Adrenal gland (tissue), 12 donors: ENCODE measurements around the gene CELF2. TPM values are rescaled to one million over a fixed set of nuclear protein-coding genes. Genes with fewer than 3 reads are reported as not detected.
"Not testable (repeated sequence)": the region's sequence is repeated elsewhere in the genome, so short reads cannot be mapped to it uniquely, and the experiment has no call there.

ENCODE experiments used
- DNase-seq, 7 donors: peaks; one replicate each; pipeline ENCODE4 v3.0.0-alpha.2; 2019 to 2020
- H3K27ac ChIP-seq, 5 donors: fragments of 200-600 bp; sonication (generic) in 4 of 5; 1 replicate in 3 of 5; 2 replicates in 2 of 5; pipeline versions ENCODE4 v1.5.1 to v1.8.0; 2016 to 2020; ENCODE audit warnings: mild to moderate bottlenecking in 1 of 5
- H3K27me3 ChIP-seq: fragments of 200-600 bp; 2 replicates; pipeline ENCODE4 v1.8.0; 2021
- H3K36me3 ChIP-seq, 2 donors: fragments of 200-600 bp; replicated peaks in 1 of 2; 1 replicate in 1 of 2; 2 replicates in 1 of 2; pipeline versions ENCODE4 v1.5.1 to v1.8.0; 2018 to 2022
- H3K4me1 ChIP-seq, 2 donors: fragments of 200-600 bp; replicated peaks in 1 of 2; 1 replicate in 1 of 2; 2 replicates in 1 of 2; pipeline versions ENCODE4 v1.5.1 to v1.8.0; 2018 to 2021
- H3K4me3 ChIP-seq, 4 donors: fragments of 200-600 bp; sonication (generic) in 3 of 4; one replicate each; pipeline ENCODE4 v1.5.1; 2016 to 2018
- H3K9me3 ChIP-seq, 3 donors: fragments of 200-600 bp; sonication (generic) in 1 of 3; replicated peaks in 1 of 3; 1 replicate in 2 of 3; 2 replicates in 1 of 3; pipeline versions ENCODE4 v1.5.1 to v1.8.0; 2016 to 2021
- CTCF ChIP-seq, 6 experiments: fragments of 450-650 bp in 4 of 6; fragments of 200-600 bp in 2 of 6; sonication (generic) in 1 of 6; IDR thresholded peaks; 1 replicate in 5 of 6; 2 replicates in 1 of 6; pipeline versions ENCODE4 v1.5.1 to v1.8.0; 2016 to 2021; ENCODE audit warnings: antibody characterized with exemption in 6 of 6, mild to moderate bottlenecking in 2 of 6, moderate library complexity in 1 of 6
- POLR2A ChIP-seq, 2 donors: fragments of 450-650 bp; IDR thresholded peaks; one replicate each; pipeline ENCODE4 v1.6.1; 2017; ENCODE audit warnings: antibody characterized with exemption in 2 of 2, mild to moderate bottlenecking in 2 of 2, moderate library complexity in 1 of 2
- WGBS, 4 donors: extraction: QIAGEN DNeasy Blood & Tissue Kit in 2 of 4; methylation state at CpG; one replicate each; pipeline versions ENCODE4 v1.1.5 to v1.1.7; 2013 to 2017; 5-methylcytosine and 5-hydroxymethylcytosine counted together
- intact Hi-C, 2 donors: fragments of 100-400 bp; cut with DNase I; formaldehyde crosslinking; loops; one replicate each; pipeline versions ENCODE4 v1.14.1 to v1.15.0; 2022 to 2023
- polyA plus RNA-seq, 3 donors: library from polyadenylated mRNA; stranded (reverse); fragments of 200-250 nt in 2 of 3; fragments of 350-450 nt in 1 of 3; fragmentation: Illumina TruSeq in 1 of 3; extraction: RNeasy Lipid Tissue Mini Kit (QIAGEN cat#74804) in 1 of 3; gene quantifications; one replicate each; pipeline ENCODE4 v1.2.3, GENCODE V29; 2013 to 2014
- total RNA-seq, 9 donors: library from RNA; depleted of rRNA in 4 of 9; stranded (reverse); fragments of >200 nt in 4 of 9; fragments of 120-200 nt in 1 of 9; fragmentation: NEBNext Ultra II Directional in 1 of 9; extraction: Animal tissue kit (Norgen Biotek cat#: 25700) in 1 of 9; gene quantifications; one replicate each; pipeline versions ENCODE4 v1.1.0 to v1.2.4, GENCODE V29; 2013 to 2023
- donor health status: healthy with polysubstance abuse.
- donor health status: Bipolar disorder and iron deficiency.
- donor health status: DM: yes; HTN: yes; CAD: no.
- donor health status: DM: no; HTN: no; CAD: no.
- donor health status: DM: no; HTN: no; CAD: no.
- donor health status: DM: yes; HTN: yes; CAD: no.

Gene CELF2
- total and polyA plus RNA-seq, 12 donors, result 2.7 to 26.0 (median 10.3) TPM

DNA sequence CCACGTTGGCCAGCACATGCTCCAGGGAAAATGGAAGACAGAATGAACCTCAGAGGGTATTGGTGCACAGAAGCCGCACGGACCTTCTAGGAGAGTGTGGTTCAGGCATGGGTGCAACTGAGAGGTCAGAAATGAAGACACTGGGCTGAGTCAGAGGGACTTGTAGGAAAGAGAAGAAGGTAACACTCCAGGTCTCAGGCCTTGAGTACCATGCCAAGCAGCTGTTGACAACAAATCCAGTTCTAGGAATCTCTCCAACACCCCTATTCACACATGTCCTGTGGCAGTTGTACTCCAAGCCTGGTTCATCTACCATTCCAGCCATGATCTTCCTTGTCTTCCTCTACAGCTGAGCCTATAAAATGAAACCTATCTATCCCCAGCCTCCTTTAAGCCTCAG lies 342.2 kb downstream of the CELF2 start:
- Histone ChIP-seq H3K27ac (no peak overlapping the region), H3K4me1 (no peaks in the 10 kb centered on the region), H3K9me3 (no peaks in the 10 kb centered on the region), H3K36me3 (no peaks in the 10 kb centered on the region), H3K4me3 (no peak overlapping the region), H3K27me3 (no peaks in the 10 kb centered on the region)
- TF ChIP-seq CTCF (IDR thresholded peaks at IDR 0.05) (no peak), POLR2A (IDR thresholded peaks at IDR 0.05) (no peak)
- intact Hi-C loops, result no loop called here
- WGBS, 4 donors, result 89 to 94% (median 91%) methylated on average over 3 of the region's 3 CpGs
- DNase-seq, result no peak

GRCh38 chr10:11363497-11363896 lies 345.8 kb downstream of the CELF2 start:
- 60 to 86% (median 82%) methylated on average over 1 to 7 of the region's 7 CpGs for WGBS, 4 donors
- Histone ChIP-seq H3K36me3 (no peaks in the 10 kb centered on the region), H3K9me3 (no peaks in the 10 kb centered on the region), H3K4me1 (no peaks in the 10 kb centered on the region), H3K4me3 (no peak overlapping the region), H3K27ac (no peak overlapping the region), H3K27me3 (no peaks in the 10 kb centered on the region)
- DNase-seq, result no peak
- intact Hi-C loops, result no loop called here
- TF ChIP-seq CTCF (IDR thresholded peaks at IDR 0.05) (no peak), POLR2A (IDR thresholded peaks at IDR 0.05) (no peak)

GRCh38 chr10:11364241-11364640 lies 346.6 kb downstream of the CELF2 start:
- Histone ChIP-seq H3K4me3 (no peak overlapping the region), H3K27me3 (no peaks in the 10 kb centered on the region), H3K27ac (no peak overlapping the region), H3K9me3 (no peaks in the 10 kb centered on the region), H3K36me3 (no peaks in the 10 kb centered on the region), H3K4me1 (no peaks in the 10 kb centered on the region)
- TF ChIP-seq POLR2A (IDR thresholded peaks at IDR 0.05) (no peak), CTCF (IDR thresholded peaks at IDR 0.05) (no peak)
- DNase-seq, result no peak
- WGBS, 4 donors, result 85 to 100% (median 96%) methylated on average over 1 of the region's 1 CpG
- intact Hi-C loops, result no loop called here

DNA sequence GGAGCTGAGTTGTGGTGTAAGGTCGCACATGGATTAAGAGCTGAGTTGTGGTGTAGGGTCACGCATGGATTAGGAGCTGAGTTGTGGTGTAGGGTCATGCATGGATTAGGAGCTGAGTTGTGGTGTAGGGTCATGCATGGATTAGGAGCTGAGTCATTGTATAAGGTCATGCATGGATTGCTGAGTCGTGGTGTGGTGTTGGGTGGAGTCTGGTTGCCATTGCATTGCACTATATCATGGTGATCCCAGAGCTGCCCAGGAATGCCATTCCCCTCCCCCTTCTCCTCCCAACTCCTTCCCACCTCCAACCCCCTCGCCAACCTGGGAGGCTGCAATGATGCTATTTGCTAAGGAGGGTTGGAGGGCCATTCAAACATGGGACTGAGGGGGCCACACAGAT lies 349.2 kb downstream of the CELF2 start:
- H3K4me1 ChIP-seq, DNase-seq, H3K9me3 ChIP-seq, H3K36me3 ChIP-seq, H3K27me3 ChIP-seq, H3K27ac ChIP-seq, intact Hi-C loops, H3K4me3 ChIP-seq: not testable (repeated sequence)
- 78 to 96% (median 86%) methylated on average over 4 of the region's 4 CpGs for WGBS, 4 donors

- H3K36me3 ChIP-seq, result no peaks in the 10 kb centered on the region
- intact Hi-C loops, result no loop called here
- no peak overlapping the region for H3K27ac ChIP-seq
- no peaks in the 10 kb centered on the region for H3K27me3 ChIP-seq
- TF ChIP-seq POLR2A (IDR thresholded peaks at IDR 0.05) (no peak), CTCF (IDR thresholded peaks at IDR 0.05) (no peak)
- H3K4me3 ChIP-seq, result no peak overlapping the region
- no peak for DNase-seq
- H3K4me1 ChIP-seq, result no peaks in the 10 kb centered on the region
- no peaks in the 10 kb centered on the region for H3K9me3 ChIP-seq
- WGBS, 4 donors, result 90 to 92% (median 91%) methylated on average over 6 to 9 of the region's 9 CpGs
These were observed 349.8 kb downstream of the CELF2 start for GRCh38 chr10:11367505-11367904.
